Right lobe of liver (tissue), 4 donors: ENCODE measurements around the gene OBSCN.

Experiments
- POLR2A ChIP-seq: fragments of 450-650 bp; IDR thresholded peaks from one replicate; pipeline ENCODE4 v1.6.1; 2017; ENCODE audit warnings: antibody characterized with exemption, mild to moderate bottlenecking
- TF ChIP-seq, protein P1 (sequence below), 4 donors: fragments of 200-600 bp in 3 of 4; fragments of 450-650 bp in 1 of 4; IDR thresholded peaks; one replicate each; pipeline versions ENCODE4 v1.5.1 to v1.8.0; 2016 to 2022; ENCODE audit warnings: antibody characterized with exemption in 4 of 4, mild to moderate bottlenecking in 2 of 4
- donor health status: DM: no; HTN: no; CAD: no.
- donor health status: DM: no; HTN: no; CAD: no.
- donor health status: DM: no; HTN: yes; CAD: no.

DNA sequence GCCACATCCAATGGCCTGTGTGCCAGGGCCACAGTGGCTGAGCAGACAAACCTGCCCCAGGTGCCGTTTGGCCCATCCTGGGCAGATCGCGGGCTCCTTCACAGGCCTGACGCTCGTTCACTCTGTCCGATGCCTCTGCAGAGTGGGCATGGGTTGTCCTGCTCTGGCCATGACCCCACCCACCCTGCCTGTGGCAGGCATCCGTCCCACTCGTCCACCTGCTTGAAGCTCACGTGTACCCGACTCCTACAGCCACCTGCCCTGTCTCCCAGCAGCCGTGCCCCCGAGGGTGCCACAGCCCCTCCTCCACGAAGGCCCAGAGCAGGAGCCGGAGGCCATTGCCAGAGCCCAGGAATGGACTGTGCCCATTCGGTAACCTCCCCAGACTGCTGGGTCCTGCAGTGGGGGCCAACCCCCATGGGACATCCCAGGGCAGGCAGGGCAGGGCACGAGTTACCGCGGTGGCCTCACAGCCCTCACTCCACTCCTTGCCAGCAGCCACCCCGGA is 156.9 kb downstream of the OBSCN start:
- TF ChIP-seq POLR2A: no peak
- TF ChIP-seq, protein P1, sequence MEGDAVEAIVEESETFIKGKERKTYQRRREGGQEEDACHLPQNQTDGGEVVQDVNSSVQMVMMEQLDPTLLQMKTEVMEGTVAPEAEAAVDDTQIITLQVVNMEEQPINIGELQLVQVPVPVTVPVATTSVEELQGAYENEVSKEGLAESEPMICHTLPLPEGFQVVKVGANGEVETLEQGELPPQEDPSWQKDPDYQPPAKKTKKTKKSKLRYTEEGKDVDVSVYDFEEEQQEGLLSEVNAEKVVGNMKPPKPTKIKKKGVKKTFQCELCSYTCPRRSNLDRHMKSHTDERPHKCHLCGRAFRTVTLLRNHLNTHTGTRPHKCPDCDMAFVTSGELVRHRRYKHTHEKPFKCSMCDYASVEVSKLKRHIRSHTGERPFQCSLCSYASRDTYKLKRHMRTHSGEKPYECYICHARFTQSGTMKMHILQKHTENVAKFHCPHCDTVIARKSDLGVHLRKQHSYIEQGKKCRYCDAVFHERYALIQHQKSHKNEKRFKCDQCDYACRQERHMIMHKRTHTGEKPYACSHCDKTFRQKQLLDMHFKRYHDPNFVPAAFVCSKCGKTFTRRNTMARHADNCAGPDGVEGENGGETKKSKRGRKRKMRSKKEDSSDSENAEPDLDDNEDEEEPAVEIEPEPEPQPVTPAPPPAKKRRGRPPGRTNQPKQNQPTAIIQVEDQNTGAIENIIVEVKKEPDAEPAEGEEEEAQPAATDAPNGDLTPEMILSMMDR (IDR thresholded peaks at IDR 0.05): no peak
